HG02610 (cell line): ENCODE data around the gene C11orf42.

Source experiments
- ATAC-seq: cut with Tn5 transposase; IDR thresholded peaks from one replicate; pipeline ENCODE4 v1.9.1; 2021; ENCODE audit warnings: mild to moderate bottlenecking, moderate library complexity; ENCODE audit not compliant: unreplicated experiment

Gene C11orf42, protein sequence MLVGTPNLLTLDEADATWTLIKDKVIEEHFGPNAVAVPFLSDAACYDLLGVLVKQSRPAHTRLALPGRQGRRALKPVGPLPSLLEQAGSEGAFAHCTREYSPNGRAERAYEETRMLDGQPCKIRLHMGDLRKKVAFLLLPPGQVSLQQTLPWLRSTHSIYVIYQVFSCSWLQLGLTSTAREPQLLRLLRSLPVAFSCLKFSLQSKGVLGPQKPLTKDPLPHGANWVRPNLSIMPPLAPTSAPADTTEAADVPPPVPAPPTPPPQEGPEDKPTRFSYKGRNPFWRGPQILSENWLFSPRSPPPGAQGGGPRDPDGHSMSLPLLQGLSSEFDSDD

DNA sequence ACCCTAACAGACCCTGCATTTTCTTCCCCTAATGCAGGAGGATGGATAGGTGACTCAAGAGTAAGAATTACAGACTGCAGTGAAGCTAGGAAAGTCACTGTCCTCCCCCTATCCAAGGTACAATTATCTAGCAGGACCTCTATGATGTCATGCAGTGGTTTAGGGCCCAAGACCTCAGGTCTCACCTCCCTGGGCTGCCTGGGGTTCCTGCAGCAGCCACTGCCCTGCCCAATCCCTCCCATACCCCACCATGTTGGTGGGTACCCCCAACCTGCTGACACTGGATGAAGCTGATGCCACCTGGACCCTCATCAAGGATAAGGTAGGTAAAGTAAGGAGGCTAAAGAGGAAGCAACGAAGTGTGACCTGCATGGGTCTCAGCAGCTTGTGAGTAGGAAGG, at the start of gene C11orf42:
Gene C11orf42 (plus strand): TSS at position 192 of the 400 bp plus-strand sequence. CDS start 59 bp downstream, at position 251.
- ATAC-seq = no peak

DNA sequence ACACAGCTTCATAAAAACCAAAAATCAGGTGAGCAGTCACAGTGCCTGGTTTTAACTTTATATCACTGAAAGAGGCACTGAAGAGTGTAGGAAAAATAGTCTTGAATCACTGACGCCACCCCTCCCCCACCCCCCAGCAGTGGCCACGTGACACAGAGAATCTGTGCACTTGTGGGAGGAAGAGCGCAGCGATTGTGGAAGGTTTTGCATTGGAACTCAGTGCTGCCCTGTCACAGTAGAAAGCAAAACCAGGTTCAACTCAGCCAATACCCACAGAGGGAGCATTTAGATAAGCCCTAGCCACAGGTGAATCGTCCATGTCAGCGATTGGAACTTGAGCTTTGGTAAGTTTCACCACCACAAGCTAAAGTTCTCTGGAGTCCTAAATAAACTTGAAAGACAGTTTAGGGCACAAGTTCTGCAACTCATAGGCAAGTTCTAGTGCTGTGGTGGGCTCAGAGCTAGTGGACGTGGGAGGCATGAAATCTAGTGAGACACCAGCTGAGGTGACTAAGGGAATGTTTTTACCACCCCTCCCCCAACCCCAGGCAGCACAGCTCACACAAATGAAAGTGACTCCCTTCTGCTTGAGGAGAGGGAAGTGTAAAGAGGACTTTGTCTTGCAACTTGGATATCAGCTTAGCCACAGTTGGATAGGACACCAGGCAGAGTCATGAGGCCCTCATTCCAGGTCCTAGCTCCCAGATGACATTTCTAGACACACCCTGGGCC, 48.6 kb upstream of the C11orf42 start:
- ATAC-seq = no peak

DNA sequence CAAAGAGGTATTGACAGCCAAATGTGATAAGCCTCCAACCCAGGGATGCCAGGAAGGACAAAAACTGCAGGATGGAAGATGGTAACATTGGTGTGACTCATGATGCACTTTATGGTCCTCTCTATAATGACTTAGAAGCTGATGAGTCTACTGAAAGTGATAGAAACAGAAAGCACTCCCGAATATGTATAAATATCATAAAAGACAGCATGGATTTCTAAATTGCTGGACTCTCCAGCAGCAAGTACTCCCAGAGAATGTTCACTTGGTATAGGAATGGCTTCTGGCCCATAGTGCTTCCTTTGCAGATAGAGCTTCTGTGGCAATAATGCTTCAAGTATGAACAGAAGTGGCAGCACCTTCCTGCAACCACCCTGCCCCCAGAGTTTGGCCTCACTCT, 35.1 kb upstream of the C11orf42 start, which contains the start of gene OR52B2:
Gene OR52B2 (minus strand): TSS at position 101 of the 400 bp plus-strand sequence. CDS start 0 bp downstream, at position 101.
- ATAC-seq = no peak

DNA sequence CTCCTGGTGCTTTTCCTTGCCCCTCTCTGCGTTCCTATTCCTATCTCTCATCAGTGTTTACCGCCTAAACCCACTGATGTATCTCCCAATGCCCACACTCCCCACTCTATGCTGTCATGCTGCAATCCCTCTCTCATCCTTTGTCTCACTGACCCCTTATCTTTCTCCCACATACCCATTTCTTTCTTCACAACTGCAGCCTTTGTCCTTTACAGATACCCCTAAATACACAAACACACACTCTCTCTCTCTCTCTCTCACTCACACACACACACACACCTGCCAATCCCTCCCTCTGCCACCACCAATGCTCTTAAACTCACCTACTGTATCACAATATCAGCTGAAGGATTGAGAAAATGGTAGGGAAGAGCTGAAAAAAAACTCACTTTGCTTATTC, 29.9 kb upstream of the C11orf42 start:
- no peak for ATAC-seq

DNA sequence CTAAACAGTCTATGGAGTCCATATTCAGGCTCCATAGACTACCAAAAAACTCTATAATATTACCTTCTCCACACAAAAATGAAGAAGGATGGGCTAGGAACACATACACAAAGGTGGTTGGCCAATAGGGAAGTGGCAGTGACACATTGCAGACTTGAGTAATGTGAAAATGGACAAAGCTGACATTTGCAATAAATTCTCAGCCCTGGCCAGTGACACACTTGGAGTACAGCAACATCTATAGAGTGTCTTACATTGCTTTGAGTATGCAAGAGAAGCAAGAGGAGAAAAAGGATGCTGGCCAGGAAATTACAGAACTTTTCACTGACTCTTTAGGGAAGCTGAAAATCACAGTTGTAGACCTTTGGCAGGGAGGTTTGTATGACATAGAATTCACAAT, 13.6 kb upstream of the C11orf42 start:
- no peak for ATAC-seq

DNA sequence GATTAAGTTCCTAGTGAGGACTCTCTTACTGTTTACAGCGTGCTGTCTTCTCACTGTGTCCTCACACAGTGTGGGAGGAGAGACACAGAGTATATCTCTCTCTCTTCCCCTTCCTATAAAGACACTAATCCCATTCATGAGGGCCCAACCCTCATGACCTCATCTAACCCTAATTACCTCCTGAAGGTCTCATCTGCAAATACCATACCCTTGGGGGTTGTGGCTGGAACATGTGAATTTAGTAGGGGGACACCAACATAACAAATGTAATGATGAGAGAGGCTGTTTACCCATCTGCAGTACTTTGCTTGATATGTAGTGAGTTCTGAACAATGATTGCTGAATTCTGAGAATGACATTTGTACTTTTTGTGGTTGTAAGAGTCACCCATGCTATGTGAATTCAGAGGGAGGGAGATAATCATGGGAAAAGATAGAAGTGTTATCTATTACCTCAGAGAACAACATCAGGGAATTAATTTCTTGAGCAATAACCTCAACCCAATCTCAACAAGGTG, 11.2 kb upstream of the C11orf42 start:
- no peak for ATAC-seq

DNA sequence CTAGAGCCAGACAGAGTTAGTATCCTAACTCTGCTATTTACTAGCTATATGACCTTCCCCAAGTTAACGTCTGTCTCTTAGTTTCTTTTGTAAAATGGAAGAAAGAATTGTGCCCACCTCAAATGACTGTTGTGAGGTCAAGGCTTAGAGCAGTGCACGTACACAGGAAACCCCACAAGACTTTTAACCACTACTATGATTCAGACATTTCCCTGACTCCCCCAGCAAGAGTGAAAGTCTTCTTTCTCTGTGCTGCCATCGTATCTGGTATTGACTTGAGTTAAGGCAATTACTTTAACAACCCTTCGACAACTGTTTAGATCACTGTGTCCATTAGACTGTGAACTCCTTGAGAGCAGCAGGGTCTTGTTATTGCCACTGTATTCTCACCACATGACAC, 9.0 kb upstream of the C11orf42 start:
- no peak for ATAC-seq

DNA sequence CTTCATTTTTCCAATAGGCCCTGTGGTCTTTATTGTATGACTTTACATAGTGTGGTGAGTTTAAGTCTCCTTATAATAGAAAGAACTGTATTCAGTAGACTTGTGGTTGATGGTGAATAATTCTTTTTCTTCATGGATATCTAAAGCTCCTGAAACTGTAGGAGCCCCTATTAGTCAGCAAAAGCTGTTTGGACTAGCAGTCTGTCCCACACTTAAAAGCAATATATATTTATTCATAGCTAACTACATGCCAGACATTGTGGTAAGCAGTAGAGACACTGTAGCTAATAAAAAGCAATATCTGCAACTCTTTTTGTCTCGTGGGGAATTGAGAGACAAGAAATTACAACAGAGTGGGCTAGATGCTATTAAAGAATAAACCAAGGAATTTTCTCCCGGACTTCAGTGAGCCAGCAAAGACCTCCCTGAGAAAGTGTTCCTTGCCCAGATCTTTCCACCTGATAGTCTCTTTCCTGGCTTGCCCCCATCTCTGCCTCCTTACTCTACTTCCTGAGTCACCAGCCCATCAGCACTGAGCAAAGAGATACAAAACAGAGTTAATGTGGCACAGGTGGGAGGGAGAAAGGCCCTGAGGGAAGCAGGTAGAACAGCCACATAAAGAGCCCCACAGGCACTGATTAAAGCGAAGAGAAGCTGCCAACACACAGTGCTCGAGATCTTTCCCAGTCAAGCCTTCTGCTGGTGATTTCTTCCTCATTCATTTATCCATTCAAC, 7.7 kb upstream of the C11orf42 start:
- ATAC-seq = no peak

DNA sequence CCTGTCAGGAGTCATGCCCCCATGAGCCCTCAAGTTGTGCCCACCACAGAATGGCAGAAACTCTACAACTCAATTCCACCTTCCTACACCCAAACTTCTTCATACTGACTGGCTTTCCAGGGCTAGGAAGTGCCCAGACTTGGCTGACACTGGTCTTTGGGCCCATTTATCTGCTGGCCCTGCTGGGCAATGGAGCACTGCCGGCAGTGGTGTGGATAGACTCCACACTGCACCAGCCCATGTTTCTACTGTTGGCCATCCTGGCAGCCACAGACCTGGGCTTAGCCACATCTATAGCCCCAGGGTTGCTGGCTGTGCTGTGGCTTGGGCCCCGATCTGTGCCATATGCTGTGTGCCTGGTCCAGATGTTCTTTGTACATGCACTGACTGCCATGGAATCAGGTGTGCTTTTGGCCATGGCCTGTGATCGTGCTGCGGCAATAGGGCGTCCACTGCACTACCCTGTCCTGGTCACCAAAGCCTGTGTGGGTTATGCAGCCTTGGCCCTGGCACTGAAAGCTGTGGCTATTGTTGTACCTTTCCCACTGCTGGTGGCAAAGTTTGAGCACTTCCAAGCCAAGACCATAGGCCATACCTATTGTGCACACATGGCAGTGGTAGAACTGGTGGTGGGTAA, 6.1 kb upstream of the C11orf42 start, which contains the start of gene OR52W1:
Gene OR52W1 (plus strand): TSS at position 51 of the 637 bp plus-strand sequence. CDS start 0 bp downstream, at position 51.
- no peak for ATAC-seq

DNA sequence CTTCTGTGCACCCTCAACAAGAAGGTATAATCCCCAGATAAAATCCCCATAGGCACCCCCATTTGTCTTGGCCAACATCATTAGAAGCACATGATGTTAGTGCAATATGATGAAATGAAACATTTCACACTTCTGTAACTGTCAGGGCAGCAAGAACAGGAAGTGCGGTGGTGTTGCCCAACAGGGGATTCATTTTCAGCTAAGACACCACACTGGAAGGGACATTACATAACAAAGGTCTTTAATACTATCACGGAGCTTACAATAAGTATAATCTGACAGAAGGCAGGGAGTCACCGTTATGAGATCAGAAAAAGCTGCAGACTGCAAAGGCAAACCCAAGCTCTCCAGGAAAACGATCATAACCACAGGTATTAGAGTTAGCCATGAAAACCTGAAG, 4.4 kb upstream of the C11orf42 start:
- ATAC-seq = no peak

DNA sequence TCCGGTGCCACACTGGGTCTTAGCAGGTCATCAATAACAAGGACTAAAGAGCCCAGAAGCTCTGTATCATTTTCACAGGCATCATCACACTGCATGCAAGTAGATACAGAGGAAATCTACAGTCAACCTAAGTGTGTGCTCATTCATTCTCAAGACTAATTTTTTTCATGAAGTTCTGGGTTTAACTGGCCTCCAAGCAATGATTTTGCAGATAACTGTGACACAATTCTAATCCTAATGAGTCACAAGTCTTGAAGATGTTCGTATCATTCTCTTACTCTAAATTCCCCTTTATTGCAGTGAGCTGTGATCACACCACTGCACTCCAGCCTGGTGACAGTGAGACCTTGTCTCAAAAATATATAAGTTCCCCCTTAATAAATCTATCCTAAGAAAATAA, 3.9 kb upstream of the C11orf42 start:
- ATAC-seq = no peak

DNA sequence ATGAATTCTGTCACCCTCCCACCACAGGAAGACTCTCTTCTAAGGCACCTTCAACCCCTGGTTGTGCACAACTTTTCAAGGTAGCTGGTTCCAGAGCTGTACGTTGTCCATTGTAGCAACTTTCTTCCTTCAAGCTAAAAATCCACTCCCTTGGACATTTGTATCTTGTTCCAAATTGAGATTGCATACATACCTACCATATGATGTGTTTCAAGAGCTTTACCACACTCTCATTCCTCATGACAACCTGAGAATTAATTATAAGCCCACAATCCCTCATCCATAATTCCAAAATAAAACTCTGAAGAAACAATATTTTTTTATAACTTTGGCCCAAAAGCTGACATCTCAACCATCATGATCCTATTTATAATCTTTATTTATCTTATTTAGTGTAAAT, 3.3 kb upstream of the C11orf42 start:
- ATAC-seq = no peak

DNA sequence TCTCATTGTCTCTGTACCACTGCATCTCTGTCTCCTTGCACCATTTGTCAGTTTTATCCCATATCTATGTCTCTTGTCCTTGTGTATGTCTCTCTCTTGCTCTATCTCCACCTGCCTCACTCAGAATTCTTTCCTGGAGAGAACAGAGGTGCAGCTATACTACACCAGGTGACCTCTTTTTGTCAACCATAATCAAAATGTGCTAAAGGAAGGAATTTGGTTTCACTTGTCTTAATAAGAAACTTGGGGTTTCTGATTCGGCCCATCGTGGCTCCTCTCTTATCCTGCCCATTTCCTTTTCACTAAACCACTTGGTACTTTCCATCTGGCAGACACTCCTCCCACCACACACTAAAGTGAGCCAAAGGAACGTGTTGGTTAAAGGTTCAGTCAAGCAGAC, 2.0 kb upstream of the C11orf42 start:
- ATAC-seq = peak; percentile 71

DNA sequence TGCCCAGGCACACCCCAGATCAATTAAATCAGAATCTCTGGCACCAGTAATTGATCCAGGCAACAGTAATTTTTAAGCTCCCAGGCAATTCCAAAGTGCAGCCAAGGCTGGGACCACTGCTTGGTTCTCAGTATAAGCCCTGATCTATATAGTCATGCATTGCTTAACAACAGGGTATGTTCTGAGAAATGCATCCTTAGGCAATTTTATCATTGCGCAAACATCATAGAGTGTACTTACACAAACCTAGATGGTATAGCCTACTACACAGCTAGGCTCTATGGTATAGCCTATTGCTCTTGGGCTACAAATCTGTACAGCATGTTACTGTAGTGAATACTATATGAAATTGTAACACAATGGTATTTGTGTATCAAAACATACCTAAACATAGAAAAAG, 651 bp upstream of the C11orf42 start:
- no peak for ATAC-seq

DNA sequence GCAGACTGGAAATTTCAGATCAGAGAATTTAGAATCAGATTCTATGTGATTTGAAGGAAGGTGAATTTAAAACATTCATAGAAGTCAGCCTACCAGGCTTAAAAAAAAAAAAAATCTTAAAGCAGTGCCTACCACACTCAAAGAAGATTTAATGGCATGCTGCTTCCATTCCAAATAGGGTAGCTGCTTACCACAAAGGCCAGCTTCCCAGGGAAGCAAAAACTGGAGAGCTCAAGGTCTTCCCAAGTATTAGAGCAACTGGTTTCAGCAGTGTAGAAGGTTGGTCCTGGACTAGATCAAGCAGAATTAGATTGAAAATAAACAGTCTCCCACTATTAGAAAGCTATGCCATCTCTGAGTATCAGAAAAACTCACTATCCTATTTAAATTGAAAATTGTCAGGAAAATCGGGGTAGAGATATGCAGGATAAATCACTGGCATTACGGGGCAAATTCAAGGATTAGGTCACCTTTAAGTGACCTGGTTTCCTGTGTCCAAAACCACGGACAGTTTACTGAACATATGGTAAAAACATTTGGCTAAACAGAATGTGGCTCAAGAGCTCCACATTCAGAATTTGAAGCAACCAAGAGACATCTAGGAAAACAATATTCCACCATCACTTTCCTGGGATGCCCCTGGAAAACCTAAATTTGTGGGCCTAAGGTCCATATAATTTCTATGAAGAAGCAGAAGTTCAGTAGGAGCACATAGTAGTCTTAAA, 1.3 kb downstream of the C11orf42 start:
- ATAC-seq = no peak

DNA sequence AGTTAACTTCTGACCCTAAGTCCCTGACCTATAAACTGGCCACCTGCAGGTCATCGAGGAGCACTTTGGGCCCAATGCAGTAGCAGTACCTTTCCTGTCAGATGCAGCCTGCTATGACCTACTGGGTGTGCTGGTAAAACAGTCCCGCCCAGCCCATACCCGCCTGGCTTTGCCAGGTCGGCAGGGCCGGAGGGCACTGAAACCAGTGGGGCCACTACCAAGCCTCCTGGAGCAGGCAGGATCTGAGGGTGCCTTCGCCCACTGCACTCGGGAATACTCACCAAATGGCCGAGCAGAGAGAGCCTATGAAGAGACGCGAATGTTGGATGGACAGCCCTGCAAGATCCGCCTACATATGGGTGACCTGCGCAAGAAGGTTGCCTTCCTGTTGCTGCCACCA, 4.4 kb downstream of the C11orf42 start:
- no peak for ATAC-seq

DNA sequence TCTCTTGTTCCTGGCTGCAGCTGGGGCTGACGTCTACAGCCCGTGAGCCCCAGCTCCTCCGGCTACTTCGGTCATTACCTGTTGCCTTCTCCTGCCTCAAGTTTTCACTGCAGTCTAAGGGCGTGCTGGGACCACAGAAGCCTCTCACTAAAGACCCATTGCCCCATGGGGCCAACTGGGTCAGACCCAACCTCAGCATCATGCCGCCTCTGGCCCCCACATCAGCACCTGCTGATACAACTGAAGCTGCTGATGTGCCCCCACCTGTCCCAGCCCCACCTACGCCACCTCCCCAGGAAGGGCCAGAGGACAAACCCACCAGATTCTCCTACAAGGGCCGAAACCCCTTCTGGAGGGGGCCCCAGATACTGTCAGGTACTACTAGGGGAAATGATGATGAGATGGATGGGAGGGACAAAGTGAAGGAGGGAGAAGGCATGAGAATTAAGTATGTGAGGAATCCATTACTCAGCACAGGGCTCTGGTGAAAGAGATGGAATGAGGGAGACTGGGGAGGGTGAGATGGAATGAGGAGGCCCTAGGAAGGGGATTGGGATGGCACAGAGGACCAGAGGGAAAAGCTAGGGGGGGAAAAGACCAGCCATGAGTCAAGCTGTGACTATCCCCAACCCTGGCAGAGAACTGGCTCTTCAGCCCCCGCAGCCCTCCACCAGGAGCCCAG, 5.1 kb downstream of the C11orf42 start:
- no peak for ATAC-seq

DNA sequence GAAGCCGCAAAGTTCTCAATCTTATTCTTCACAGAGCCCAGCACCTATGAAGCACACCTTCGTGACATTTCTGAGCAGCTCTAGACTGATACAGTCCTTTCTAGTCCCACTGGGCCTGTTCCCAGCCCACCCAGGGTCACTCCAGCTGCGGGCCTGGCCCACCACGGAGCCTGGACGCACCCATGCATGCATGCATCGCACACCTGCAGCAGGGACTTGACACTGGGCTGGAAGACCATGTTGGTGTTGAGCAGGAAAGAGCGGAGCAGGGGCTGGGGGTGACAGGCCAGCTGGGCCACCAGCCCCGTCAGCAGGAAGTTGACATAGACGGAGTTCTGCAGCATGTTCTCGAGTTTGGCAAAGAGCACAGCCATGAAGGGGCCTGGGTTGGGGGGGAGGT, 9.2 kb downstream of the C11orf42 start:
- no peak for ATAC-seq

DNA sequence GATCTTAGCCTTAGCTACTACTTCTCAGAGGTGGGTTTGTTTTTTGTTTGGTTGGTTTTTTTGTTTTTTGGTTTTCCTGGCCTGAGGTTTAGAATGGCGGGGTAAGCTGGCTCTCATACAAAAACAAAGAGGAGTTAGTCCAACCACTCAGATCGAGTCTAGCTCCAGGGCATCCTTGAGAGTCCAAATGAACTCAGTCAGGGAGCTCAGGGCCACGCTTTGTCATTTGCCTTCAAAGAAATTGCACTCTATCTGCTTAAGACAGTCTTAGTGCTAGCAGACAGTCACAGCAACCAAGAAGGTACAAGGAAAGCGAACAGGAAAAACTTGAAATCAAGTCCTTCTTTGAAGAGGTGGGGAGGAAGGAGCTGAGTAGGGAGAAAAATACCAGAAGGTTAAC, 11.1 kb downstream of the C11orf42 start:
- no peak for ATAC-seq

DNA sequence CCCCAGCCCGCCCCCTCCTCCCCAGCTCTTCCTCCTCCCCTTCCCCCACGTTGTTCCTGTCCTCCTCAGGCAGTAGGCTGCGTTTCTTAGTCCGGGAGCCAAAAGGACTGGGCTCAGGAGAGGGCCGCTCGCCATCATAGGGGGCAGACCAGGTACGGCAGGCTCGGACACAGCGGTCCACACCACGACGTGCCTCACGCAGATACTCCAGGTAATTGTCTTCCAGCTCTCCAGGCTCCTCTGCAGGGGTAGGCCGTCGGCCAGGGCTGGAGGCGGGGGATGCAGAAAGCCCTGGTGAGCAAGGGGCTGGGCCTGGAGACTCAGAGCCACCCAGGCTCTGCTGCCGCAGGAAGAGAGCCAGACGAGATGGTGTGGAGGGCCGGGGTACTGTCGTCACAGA, 12.4 kb downstream of the C11orf42 start:
- ATAC-seq = no peak
